Neural crest cell (in vitro differentiated cells): ENCODE results near the gene SFXN3. TPM values are rescaled to one million over a fixed set of nuclear protein-coding genes. Genes with fewer than 3 reads are reported as not detected.

Experiments
- DNase-seq: peaks from one replicate; pipeline ENCODE4 v3.0.0; 2021; ENCODE audit warnings: low read depth, mixed read lengths, low spot score
- H3K27ac Mint-ChIP-seq: one replicate; pipeline ENCODE4 v1.8.0; 2021; ENCODE audit warnings: mild to moderate bottlenecking, mixed read lengths; ENCODE audit not compliant: unreplicated experiment
- H3K27me3 Mint-ChIP-seq: 2 replicates; pipeline ENCODE4 v1.8.0; 2021; ENCODE audit warnings: low read depth, mild to moderate bottlenecking, mixed read lengths
- H3K36me3 Mint-ChIP-seq: 2 replicates; pipeline ENCODE4 v1.8.0; 2021; ENCODE audit warnings: low read depth, mild to moderate bottlenecking, mixed read lengths
- H3K4me1 Mint-ChIP-seq: 2 replicates; pipeline ENCODE4 v1.8.0; 2021; ENCODE audit warnings: mixed read lengths
- H3K4me3 Mint-ChIP-seq: one replicate; pipeline ENCODE4 v1.8.0; 2021; ENCODE audit warnings: mild to moderate bottlenecking, mixed read lengths
- H3K9me3 Mint-ChIP-seq: 2 replicates; pipeline ENCODE4 v1.8.0; 2021; ENCODE audit warnings: mixed read lengths
- total RNA-seq: library from RNA; stranded (reverse); gene quantifications from 2 replicates; pipeline ENCODE4 v1.2.1, GENCODE V29; 2021
- TF ChIP-seq, protein P1 (sequence below): fragments of 200-600 bp; sonication (generic); conservative IDR thresholded peaks from 2 replicates; pipeline ENCODE4 v1.5.0; 2021; ENCODE audit warnings: antibody characterized with exemption, mild to moderate bottlenecking

Gene SFXN3
- total RNA-seq, 1 donor from 2014 or later, result 2.1 TPM

DNA sequence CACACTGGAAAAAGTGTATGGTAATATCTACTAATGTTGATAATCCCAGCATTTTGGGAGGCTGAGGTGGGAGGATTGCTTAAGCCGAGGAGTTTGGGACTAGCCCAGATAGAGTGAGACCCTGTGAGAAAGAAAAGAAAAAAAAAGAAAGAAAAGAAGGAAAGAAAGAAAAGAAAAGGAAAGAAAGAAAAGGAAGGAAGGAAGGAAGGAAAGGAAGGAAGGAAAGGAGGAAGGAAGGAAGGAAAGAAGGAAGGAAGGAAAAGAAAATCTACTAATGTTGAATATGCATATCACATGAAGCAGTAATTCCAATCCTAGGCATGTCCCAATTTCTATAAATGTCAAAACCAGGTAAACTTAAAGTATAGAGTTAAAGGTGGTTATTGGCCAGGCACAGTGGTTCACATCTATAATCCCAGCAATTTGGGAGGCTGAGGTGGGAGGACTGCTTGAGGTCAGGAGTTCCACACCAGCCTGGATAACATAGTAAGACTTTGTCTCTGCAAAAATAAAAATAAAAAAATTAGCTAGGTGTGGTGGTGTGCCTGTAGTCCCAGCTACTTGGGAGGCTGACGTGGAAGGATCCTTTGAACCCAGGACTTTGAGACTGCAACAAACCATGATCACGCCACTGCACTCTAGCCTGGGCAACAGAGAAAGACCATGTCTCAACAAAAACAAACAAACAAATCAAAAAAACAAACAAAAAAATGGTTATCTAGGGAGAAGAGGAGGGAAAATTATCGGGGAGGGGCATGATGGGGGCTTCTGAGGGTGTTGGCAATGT is 25.5 kb downstream of the SFXN3 start:
- no peaks in the 10 kb centered on the region for H3K36me3 Mint-ChIP-seq
- TF ChIP-seq, protein P1, sequence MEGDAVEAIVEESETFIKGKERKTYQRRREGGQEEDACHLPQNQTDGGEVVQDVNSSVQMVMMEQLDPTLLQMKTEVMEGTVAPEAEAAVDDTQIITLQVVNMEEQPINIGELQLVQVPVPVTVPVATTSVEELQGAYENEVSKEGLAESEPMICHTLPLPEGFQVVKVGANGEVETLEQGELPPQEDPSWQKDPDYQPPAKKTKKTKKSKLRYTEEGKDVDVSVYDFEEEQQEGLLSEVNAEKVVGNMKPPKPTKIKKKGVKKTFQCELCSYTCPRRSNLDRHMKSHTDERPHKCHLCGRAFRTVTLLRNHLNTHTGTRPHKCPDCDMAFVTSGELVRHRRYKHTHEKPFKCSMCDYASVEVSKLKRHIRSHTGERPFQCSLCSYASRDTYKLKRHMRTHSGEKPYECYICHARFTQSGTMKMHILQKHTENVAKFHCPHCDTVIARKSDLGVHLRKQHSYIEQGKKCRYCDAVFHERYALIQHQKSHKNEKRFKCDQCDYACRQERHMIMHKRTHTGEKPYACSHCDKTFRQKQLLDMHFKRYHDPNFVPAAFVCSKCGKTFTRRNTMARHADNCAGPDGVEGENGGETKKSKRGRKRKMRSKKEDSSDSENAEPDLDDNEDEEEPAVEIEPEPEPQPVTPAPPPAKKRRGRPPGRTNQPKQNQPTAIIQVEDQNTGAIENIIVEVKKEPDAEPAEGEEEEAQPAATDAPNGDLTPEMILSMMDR, result no peak
- H3K27ac Mint-ChIP-seq, result no peak overlapping the region
- H3K4me1 Mint-ChIP-seq, result peaks cover 16% of the 10 kb centered on the region
- H3K9me3 Mint-ChIP-seq, result no peaks in the 10 kb centered on the region
- H3K4me3 Mint-ChIP-seq, result peak overlapping the region; percentile 43
- DNase-seq, result no peak
- peaks cover 15% of the 10 kb centered on the region for H3K27me3 Mint-ChIP-seq

DNA sequence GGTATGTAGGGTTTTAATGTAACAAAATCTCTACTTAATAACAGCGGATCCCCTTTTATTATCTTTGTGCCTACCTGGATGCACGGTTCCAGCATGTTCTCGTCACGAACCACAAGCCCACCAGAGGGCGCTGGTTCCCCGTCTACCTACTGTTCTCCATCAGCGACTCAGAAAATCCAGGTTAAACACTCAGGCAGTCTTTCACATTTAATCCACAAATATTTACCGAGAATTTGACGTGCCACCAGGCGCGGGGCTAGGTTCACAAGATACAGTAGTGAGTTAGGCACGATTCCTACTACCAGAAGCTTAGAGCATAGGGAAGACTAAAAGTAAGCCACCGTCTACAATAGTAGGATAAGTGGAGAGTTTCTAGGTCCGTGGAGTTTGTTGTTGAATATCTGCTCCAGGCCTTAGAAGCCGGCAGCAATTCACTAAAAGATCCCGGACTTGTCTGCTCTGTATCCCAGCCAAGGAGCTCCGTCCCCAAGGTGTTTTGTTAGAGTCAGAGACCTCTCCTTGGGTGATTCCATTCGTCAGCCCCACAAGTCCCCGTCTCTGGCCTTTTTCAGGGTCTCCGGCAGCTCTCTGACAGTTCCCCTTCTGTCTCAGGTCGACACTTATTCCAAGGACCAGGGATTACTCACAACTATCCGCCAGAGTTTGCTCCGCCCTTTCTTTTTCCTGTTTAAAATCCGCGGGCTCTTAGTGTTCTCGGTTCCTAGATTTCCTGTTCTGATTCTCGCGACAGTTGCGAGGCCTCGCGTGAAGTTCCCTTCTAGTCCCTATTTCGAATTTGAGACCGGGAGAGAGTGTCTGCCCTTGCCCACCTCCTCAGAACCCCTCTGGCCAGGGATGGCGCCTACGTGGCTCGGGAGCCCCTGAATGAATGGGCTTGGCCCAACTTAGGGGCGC is 29.3 kb downstream of the SFXN3 start:
- Mint-ChIP-seq H3K36me3 (no peaks in the 10 kb centered on the region), H3K9me3 (no peaks in the 10 kb centered on the region), H3K27me3 (peaks cover 42% of the 10 kb centered on the region), H3K27ac (peak overlapping the region; percentile 99), H3K4me1 (peaks cover 33% of the 10 kb centered on the region), H3K4me3 (peak overlapping the region; percentile 96)
- DNase-seq, result peak; percentile 86
- TF ChIP-seq, protein P1, result peak; percentile 96

DNA sequence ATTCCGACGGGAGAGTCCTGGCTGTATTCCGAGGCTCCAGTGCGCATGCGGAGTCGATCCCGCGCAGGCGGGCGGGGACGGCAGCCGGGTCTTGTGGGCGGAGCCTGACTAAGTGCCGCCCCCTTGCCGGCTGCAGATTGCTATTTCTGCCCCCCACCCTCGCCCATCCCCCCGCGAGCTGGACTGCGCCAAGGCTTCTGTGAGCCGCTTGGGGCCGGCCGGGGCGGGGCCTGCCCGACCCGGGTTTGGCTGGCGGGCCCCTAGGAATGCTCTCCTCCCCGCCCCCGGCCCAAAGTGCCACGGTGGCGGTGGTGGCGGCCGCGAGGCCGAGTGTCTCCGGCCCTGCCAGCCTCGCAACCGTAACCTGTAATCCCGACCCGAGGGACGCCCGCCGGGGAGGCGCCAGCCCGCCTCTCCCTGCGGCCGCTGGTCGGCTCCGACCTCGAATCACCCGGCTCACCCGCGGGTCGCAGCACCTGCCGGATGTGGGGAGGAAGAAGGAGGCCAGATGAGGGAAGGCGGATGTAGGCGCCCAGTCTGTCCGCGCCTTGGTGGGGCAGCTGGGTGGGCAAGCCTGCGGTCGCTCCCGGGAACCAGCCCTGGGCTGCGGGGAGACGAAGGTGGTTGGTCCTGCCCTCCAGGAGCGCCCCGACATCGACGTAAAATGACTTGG is 30.1 kb downstream of the SFXN3 start:
- TF ChIP-seq, protein P1, result no peak
- peak; percentile 96 for DNase-seq
- peak overlapping the region; percentile 99 for H3K27ac Mint-ChIP-seq
- peaks cover 39% of the 10 kb centered on the region for H3K4me1 Mint-ChIP-seq
- H3K4me3 Mint-ChIP-seq, result peak overlapping the region; percentile 96
- H3K9me3 Mint-ChIP-seq, result no peaks in the 10 kb centered on the region
- H3K36me3 Mint-ChIP-seq, result no peaks in the 10 kb centered on the region
- peaks cover 50% of the 10 kb centered on the region for H3K27me3 Mint-ChIP-seq

DNA sequence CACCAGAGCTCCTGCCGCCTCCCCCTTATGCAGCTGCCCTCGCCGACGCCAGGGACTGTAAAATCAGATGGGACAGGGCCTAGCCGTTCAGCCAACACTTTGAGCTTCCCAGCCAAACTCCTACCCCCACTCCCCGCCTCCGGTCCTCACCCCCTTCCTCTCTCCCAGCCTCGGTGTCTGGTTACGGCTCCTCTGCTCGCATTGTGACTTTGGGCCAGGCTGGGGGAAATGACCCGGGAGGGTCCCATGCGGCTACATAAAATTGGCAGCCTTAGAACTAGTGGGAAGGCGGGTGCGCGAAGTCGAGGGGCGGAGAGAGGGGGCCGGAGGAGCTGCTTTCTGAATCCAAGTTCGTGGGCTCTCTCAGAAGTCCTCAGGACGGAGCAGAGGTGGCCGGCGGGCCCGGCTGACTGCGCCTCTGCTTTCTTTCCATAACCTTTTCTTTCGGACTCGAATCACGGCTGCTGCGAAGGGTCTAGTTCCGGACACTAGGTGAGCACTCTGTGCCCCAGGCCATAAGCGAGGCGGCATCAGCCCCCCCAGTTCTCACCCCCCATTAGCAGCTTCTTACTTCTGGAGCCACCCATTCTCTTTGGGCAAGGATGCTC is 30.7 kb downstream of the SFXN3 start, which contains the start of gene KAZALD1:
KAZALD1 (plus strand) TSS at position 366 of the 608 bp plus-strand sequence. CDS start 604 bp downstream, outside the sequence.
- Mint-ChIP-seq H3K27me3 (peaks cover 57% of the 10 kb centered on the region), H3K4me3 (peak within 1 kb of the TSS; percentile 96), H3K27ac (peak within 1 kb of the TSS; percentile 99), H3K9me3 (no peaks in the 10 kb centered on the region), H3K36me3 (no peaks in the 10 kb centered on the region), H3K4me1 (peaks cover 39% of the 10 kb centered on the region)
- TF ChIP-seq, protein P1, result no peak
- no peak for DNase-seq
